ENCODE data around the gene CACNG7.

CACNG7 gene

GRCh38 chr19:53908935-53909415 lies at the start of gene CACNG7:
TSS of gene CACNG7 (plus strand) at chr19:53909278. CDS start at chr19:53912832, 3,554 bp downstream.
- H3K27ac ChIP-seq = no peak within 1 kb of the TSS
- no peak within 1 kb of the TSS for H3K4me3 ChIP-seq

- Histone ChIP-seq H3K27ac (peak overlapping the region in 2 of 21 experiments; percentile 9 to 64), H3K4me3 (no peak overlapping the region)
These were observed 44.7 kb upstream of the CACNG7 start for GRCh38 chr19:53864308-53864836.

- H3K27ac ChIP-seq = peak overlapping the region; percentile 41 to 95 (median 86)
- H3K4me3 ChIP-seq = peak overlapping the region in 3 of 7 experiments; percentile 73 to 79 (median 73)
These were observed 43.6 kb upstream of the CACNG7 start for GRCh38 chr19:53865523-53865917.

- H3K4me3 ChIP-seq = peak overlapping the region; percentile 17 to 81 (median 73)
- peak overlapping the region; percentile 41 to 95 (median 86) for H3K27ac ChIP-seq
These were observed 42.9 kb upstream of the CACNG7 start for GRCh38 chr19:53865918-53866864.

- Histone ChIP-seq H3K27ac (peak overlapping the region; percentile 41 to 95 (median 86)), H3K4me3 (peak overlapping the region in 6 of 7 experiments; percentile 63 to 81 (median 73))
These were observed 42.2 kb upstream of the CACNG7 start for GRCh38 chr19:53866865-53867224.

GRCh38 chr19:53867225-53868090 lies 41.6 kb upstream of the CACNG7 start, which contains the start of gene MYADM:
TSS of gene MYADM (plus strand) at chr19:53867883. CDS start at chr19:53873530, 5,647 bp downstream.
- Histone ChIP-seq H3K4me3 (peak within 1 kb of the TSS; percentile 61 to 81 (median 73)), H3K27ac (peak within 1 kb of the TSS; percentile 66 to 95 (median 89))

- Histone ChIP-seq H3K4me3 (peak overlapping the region; percentile 61 to 81 (median 73)), H3K27ac (peak overlapping the region; percentile 61 to 95 (median 88))
These were observed 40.8 kb upstream of the CACNG7 start for GRCh38 chr19:53868091-53868891.

GRCh38 chr19:53868892-53869804 lies 39.9 kb upstream of the CACNG7 start:
- Histone ChIP-seq H3K4me3 (peak overlapping the region; percentile 61 to 81 (median 73)), H3K27ac (peak overlapping the region; percentile 61 to 95 (median 88))

GRCh38 chr19:53869805-53870484 lies 39.1 kb upstream of the CACNG7 start:
- Histone ChIP-seq H3K27ac (peak overlapping the region in 20 of 21 experiments; percentile 29 to 95 (median 88)), H3K4me3 (peak overlapping the region; percentile 61 to 81 (median 73))

- Histone ChIP-seq H3K27ac (peak overlapping the region in 15 of 21 experiments; percentile 17 to 94 (median 84)), H3K4me3 (peak overlapping the region in 3 of 7 experiments; percentile 66 to 73 (median 73))
These were observed 38.6 kb upstream of the CACNG7 start for GRCh38 chr19:53870485-53870844.

GRCh38 chr19:53871454-53871853 lies 37.6 kb upstream of the CACNG7 start:
- H3K4me3 ChIP-seq = no peak overlapping the region
- peak overlapping the region in 6 of 21 experiments; percentile 19 to 91 (median 29) for H3K27ac ChIP-seq

- peak overlapping the region in 2 of 21 experiments; percentile 12 to 23 for H3K27ac ChIP-seq
- H3K4me3 ChIP-seq = no peak overlapping the region
These were observed 36.3 kb upstream of the CACNG7 start for GRCh38 chr19:53872762-53873161.

- no peak overlapping the region for H3K4me3 ChIP-seq
- peak overlapping the region in 2 of 21 experiments; percentile 14 to 51 for H3K27ac ChIP-seq
These were observed 35.1 kb upstream of the CACNG7 start for GRCh38 chr19:53873773-53874605.

GRCh38 chr19:53874606-53874990 lies 34.5 kb upstream of the CACNG7 start:
- H3K4me3 ChIP-seq = no peak overlapping the region
- peak overlapping the region in 3 of 21 experiments; percentile 14 to 52 (median 51) for H3K27ac ChIP-seq

GRCh38 chr19:53875602-53876325 lies 33.3 kb upstream of the CACNG7 start:
- Histone ChIP-seq H3K4me3 (no peak overlapping the region), H3K27ac (no peak overlapping the region)
